Heart right ventricle (tissue), 16 donors: ENCODE results near the gene NCAN. TPM values are rescaled to one million over a fixed set of nuclear protein-coding genes. Genes with fewer than 3 reads are reported as not detected.

Experiments
- ATAC-seq, 8 donors: fragments of 200-7000 bp; cut with Tn5 transposase; one replicate each; pipeline ENCODE4 v1.9.1; 2020; ENCODE audit warnings: mild to moderate bottlenecking in 8 of 8, moderate library complexity in 8 of 8, moderate number of reproducible peaks in 1 of 8
- DNase-seq, 2 donors: peaks; one replicate each; pipeline ENCODE4 v3.0.0-alpha.2; 2020
- H3K27ac ChIP-seq, 10 donors: fragments of 200-600 bp; sonication (generic) in 2 of 10; one replicate each; pipeline versions ENCODE4 v1.5.0 to v1.8.0; 2020 to 2022; ENCODE audit warnings: mild to moderate bottlenecking in 3 of 10
- H3K27me3 ChIP-seq, 7 donors: fragments of 200-600 bp; one replicate each; pipeline ENCODE4 v1.8.0; 2021 to 2022; ENCODE audit warnings: mild to moderate bottlenecking in 2 of 7
- H3K36me3 ChIP-seq, 9 donors: fragments of 200-600 bp; sonication (generic) in 1 of 9; one replicate each; pipeline versions ENCODE4 v1.5.0 to v1.8.0; 2020 to 2022; ENCODE audit warnings: mild to moderate bottlenecking in 2 of 9
- H3K4me1 ChIP-seq, 9 donors: fragments of 200-600 bp; sonication (generic) in 1 of 9; one replicate each; pipeline versions ENCODE4 v1.5.0 to v1.8.0; 2020 to 2022; ENCODE audit warnings: mild to moderate bottlenecking in 4 of 9
- H3K4me3 ChIP-seq, 10 donors: fragments of 200-600 bp; sonication (generic) in 2 of 10; one replicate each; pipeline versions ENCODE4 v1.5.0 to v1.8.0; 2020 to 2022; ENCODE audit warnings: mild to moderate bottlenecking in 7 of 10, moderate library complexity in 2 of 10
- H3K9me3 ChIP-seq, 11 donors: fragments of 200-600 bp in 10 of 11; sonication (generic) in 2 of 11; one replicate each; pipeline versions ENCODE4 v1.5.0 to v1.8.0; 2013 to 2022; ENCODE audit warnings: mild to moderate bottlenecking in 2 of 11, control low read depth in 1 of 11, moderate library complexity in 1 of 11
- WGBS, 2 donors: extraction: QIAGEN DNeasy Blood & Tissue Kit; methylation state at CpG; one replicate each; pipeline ENCODE4 v1.1.7; 2013; ENCODE audit warnings: inconsistent platforms in 1 of 2; 5-methylcytosine and 5-hydroxymethylcytosine counted together
- intact Hi-C, 10 donors: fragments of 100-400 bp; cut with DNase I; formaldehyde crosslinking; loops; one replicate each; pipeline versions ENCODE4 v1.11.1 to v1.14.2; 2022
- polyA plus RNA-seq, 2 donors: library from polyadenylated mRNA; stranded (reverse); fragments of 200-250 nt; gene quantifications; one replicate each; pipeline ENCODE4 v1.2.3, GENCODE V29; 2013
- total RNA-seq, 10 donors: library from RNA; stranded (reverse); fragmentation: NEBNext Ultra II Directional in 3 of 10; extraction: Animal tissue kit (Norgen Biotek cat#: 25700) in 3 of 10; gene quantifications; one replicate each; pipeline versions ENCODE4 v1.2.1 to v1.2.4, GENCODE V29; 2021 to 2023
- TF ChIP-seq, protein P1 (sequence below), 9 donors: fragments of 200-600 bp; sonication (generic) in 2 of 9; IDR thresholded peaks; one replicate each; pipeline versions ENCODE4 v1.5.0 to v1.8.0; 2021 to 2022; ENCODE audit warnings: antibody characterized with exemption in 9 of 9, mild to moderate bottlenecking in 5 of 9, moderate library complexity in 1 of 9
- donor health status: Arrhythmogenic right ventricular cardiomyopathy.
- donor health status: ischemic (EF 13 %, LVEDD 7.1; RV severe dilation, severe dysfunction).
- donor health status: healthy with polysubstance abuse.
- donor health status: DM: no; HTN: yes; CAD: no.
- donor health status: DM: no; HTN: no; CAD: no.
- donor health status: ischemic (EF 25% LVEDD 6.9; RV normal size, moderate dysfunction).
- donor health status: ischemic (EF 25% LVEDD 5.7; RV mildly dilated, moderate dysfunction).
- donor health status: healthy.
- donor health status: DM: yes; HTN: yes; CAD: no.
- donor health status: Ischemic cardiomyopathy.
- donor health status: ischemic (EF 35%, LVEDD 5.7; RV mildly dilated, moderate dysfunction).
- donor health status: nonischemic (EF 11% LVEDD 7.7; RV severe dilation, severe dysfunction).
- donor health status: DM: yes; HTN: yes; CAD: no.
- donor health status: PGD.
- donor health status: ischemic (EF 29% LVEDD 5.4; RV normal size, mild dysfunction).
- donor health status: nonischemic (EF 23%, LVEDD 6.1; RV moderate dilation, normal function).

NCAN gene
- total and polyA plus RNA-seq, 12 donors: not detected

DNA sequence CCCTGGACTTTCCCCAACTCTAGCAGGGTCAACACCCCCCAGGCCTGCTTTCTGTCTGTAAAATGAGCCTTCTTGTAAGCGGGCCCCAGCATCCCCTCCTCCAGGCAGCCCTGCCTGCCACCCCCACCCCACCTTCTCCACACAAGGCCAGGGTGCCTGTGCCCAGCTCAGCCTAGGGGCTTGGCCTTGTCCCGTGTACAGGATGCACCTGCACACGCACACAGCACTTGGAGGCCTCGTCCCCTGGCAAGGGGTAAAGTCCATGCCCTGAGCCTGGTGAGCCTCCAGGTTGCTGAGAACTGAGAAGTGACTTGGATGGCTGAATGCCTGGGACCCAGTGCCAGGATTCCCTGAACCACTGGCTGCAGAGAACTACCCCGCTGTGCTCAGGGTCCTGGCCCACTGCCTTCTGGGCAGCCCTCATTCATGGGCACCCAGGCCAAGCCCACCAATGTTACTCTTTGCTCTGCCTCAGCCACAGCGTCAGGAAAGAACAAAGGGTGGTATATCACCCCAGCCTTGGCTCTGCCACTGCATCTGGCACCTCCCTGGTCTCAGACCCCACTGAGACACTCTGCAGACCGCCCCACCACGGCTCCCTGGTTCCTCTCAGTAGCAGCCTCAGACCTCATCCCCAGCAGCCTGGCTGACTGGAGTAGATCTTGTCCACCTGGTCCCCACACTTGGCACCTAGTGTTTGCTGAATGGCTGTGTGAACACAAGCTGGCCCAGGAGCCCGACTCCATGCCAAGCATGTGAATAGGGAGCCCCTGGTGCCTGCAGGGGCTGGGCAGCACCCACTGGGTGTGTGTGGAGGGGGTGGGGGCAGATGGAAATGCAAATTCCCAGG is 63.2 kb downstream of the NCAN start:
- Histone ChIP-seq H3K4me3 (no peak overlapping the region), H3K27ac (no peak overlapping the region), H3K36me3 (peaks cover 0 to 54% (median 32%) of the 10 kb centered on the region in 9 donors), H3K4me1 (peaks cover 0 to 9% (median 6%) of the 10 kb centered on the region in 9 donors), H3K27me3 (peaks cover 0 to 18% (median 0%) of the 10 kb centered on the region in 7 donors), H3K9me3 (no peaks in the 10 kb centered on the region)
- TF ChIP-seq, protein P1, sequence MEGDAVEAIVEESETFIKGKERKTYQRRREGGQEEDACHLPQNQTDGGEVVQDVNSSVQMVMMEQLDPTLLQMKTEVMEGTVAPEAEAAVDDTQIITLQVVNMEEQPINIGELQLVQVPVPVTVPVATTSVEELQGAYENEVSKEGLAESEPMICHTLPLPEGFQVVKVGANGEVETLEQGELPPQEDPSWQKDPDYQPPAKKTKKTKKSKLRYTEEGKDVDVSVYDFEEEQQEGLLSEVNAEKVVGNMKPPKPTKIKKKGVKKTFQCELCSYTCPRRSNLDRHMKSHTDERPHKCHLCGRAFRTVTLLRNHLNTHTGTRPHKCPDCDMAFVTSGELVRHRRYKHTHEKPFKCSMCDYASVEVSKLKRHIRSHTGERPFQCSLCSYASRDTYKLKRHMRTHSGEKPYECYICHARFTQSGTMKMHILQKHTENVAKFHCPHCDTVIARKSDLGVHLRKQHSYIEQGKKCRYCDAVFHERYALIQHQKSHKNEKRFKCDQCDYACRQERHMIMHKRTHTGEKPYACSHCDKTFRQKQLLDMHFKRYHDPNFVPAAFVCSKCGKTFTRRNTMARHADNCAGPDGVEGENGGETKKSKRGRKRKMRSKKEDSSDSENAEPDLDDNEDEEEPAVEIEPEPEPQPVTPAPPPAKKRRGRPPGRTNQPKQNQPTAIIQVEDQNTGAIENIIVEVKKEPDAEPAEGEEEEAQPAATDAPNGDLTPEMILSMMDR (IDR thresholded peaks at IDR 0.05): no peak
- DNase-seq (no peak), ATAC-seq (no peak)
- intact Hi-C loops: no loop called here
- WGBS, 2 donors: 81 to 83% methylated on average over 9 of the region's 9 CpGs

GRCh38 chr19:19276386-19276785 is 64.6 kb downstream of the NCAN start:
- intact Hi-C loops: no loop called here
- H3K27ac ChIP-seq: no peak overlapping the region
- H3K36me3 ChIP-seq: peaks cover 0 to 69% (median 46%) of the 10 kb centered on the region in 9 donors
- DNase-seq (no peak), ATAC-seq (no peak)
- 79 to 81% methylated on average over 12 of the region's 12 CpGs for WGBS, 2 donors
- TF ChIP-seq, protein P1 (IDR thresholded peaks at IDR 0.05): no peak
- H3K4me3 ChIP-seq: no peak overlapping the region
- peaks cover 0 to 18% (median 0%) of the 10 kb centered on the region in 7 donors for H3K27me3 ChIP-seq
- H3K9me3 ChIP-seq: no peaks in the 10 kb centered on the region
- H3K4me1 ChIP-seq: peaks cover 0 to 9% (median 6%) of the 10 kb centered on the region in 9 donors

DNA sequence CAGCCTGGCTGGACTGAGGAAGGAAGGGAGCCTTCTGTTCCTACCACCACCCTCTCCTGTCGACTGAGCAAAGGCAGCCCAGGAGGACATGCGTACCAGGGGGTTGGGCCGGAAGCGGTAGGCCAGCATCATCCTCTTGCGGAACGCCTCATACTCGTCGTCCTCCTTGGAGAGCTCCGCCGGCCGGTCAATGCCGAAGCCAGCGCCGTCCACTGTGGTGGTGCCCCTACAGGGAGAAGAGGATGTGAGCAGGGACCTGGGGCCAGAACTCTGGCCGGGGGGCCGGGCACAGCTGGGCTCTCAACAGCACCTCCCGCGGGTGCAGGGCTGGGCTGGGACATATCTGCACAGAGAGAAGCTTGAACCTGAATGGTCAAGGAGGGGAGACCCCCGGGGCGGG is 65.1 kb downstream of the NCAN start:
- no peak overlapping the region for H3K4me3 ChIP-seq
- TF ChIP-seq, protein P1 (IDR thresholded peaks at IDR 0.05): no peak
- no peaks in the 10 kb centered on the region for H3K9me3 ChIP-seq
- intact Hi-C loops: no loop called here
- H3K4me1 ChIP-seq: peaks cover 0 to 9% (median 6%) of the 10 kb centered on the region in 9 donors
- ATAC-seq: no peak
- WGBS, 2 donors: 92 to 94% methylated on average over 20 of the region's 20 CpGs
- H3K36me3 ChIP-seq: peaks cover 0 to 73% (median 51%) of the 10 kb centered on the region in 9 donors
- DNase-seq: no peak
- H3K27ac ChIP-seq: no peak overlapping the region
- peaks cover 0 to 18% (median 0%) of the 10 kb centered on the region in 7 donors for H3K27me3 ChIP-seq

DNA sequence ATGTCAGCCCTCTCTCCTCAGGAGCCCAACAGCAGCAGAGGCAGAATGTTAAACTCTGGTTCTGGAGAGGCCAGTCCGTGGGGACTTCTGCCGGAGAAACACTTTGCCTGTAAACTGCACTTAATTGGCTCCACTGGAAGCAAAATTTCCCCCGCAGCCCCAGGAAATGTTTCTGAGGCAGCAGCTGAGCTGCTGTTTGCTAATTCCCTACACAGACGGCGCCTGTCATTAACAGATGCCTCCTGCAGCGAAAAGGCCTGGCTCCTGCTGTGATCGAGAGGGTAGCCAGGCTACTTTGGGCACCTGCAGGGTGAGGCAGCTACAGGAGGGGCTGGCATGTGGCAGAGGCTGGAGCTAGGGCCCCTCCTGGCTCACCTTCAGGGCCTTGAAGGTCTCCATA is 66.6 kb downstream of the NCAN start:
- ATAC-seq (no peak), DNase-seq (no peak)
- Histone ChIP-seq H3K4me1 (peaks cover 0 to 4% (median 2%) of the 10 kb centered on the region in 9 donors), H3K27me3 (peaks cover 0 to 11% (median 0%) of the 10 kb centered on the region in 7 donors), H3K27ac (no peak overlapping the region), H3K9me3 (no peaks in the 10 kb centered on the region), H3K36me3 (peaks cover 0 to 88% (median 51%) of the 10 kb centered on the region in 9 donors), H3K4me3 (no peak overlapping the region)
- TF ChIP-seq, protein P1 (IDR thresholded peaks at IDR 0.05): no peak
- intact Hi-C loops: no loop called here
- WGBS, 2 donors: 92 to 96% methylated on average over 7 of the region's 7 CpGs
